Measurements from ENCODE around the gene CYP4F2.

- TF ChIP-seq CTCF (conservative IDR thresholded peaks at IDR 0.05 in 1 of 2, IDR thresholded peaks at IDR 0.05 in 1 of 2; ENCODE audit: low read depth in 1 of 2, low read length in 2 of 2) (no peak), EZH2 (IDR thresholded peaks at IDR 0.05; ENCODE audit: low read length, missing control alignments) (no peak)
Observed at GRCh38 chr19:15860522-15860921, 37.4 kb downstream of the CYP4F2 start.
